Panc1 (cell line): ENCODE results near the gene MYBPH.

Experiments used
- CTCF ChIP-seq: fragments of 450-650 bp; IDR thresholded peaks from 2 replicates; pipeline ENCODE4 v1.5.1; 2017; ENCODE audit warnings: mild to moderate bottlenecking
- POLR2AphosphoS5 ChIP-seq: IDR thresholded peaks from 2 replicates; pipeline ENCODE4 v1.6.1; 2012; ENCODE audit warnings: mild to moderate bottlenecking, low read depth, low read length, moderate library complexity
- REST ChIP-seq, 2 experiments: IDR thresholded peaks; 2 replicates each; pipeline ENCODE4 v1.6.1; 2011 to 2012; ENCODE audit warnings: low read depth in 2 of 2, control low read depth in 1 of 2, low read length in 1 of 2, mild to moderate bottlenecking in 1 of 2, moderate library complexity in 1 of 2; ENCODE audit not compliant: insufficient read depth in 1 of 2
- SIN3A ChIP-seq: IDR thresholded peaks from 2 replicates; pipeline ENCODE4 v1.6.1; 2012; ENCODE audit warnings: low read depth, mild to moderate bottlenecking, low read length, moderate library complexity, borderline replicate concordance; ENCODE audit not compliant: insufficient read depth

- no peak for TF ChIP-seq CTCF
- no peak for TF ChIP-seq SIN3A
- TF ChIP-seq POLR2AphosphoS5, result no peak
- no peak for TF ChIP-seq REST (IDR thresholded peaks at IDR 0.05; ENCODE audit: insufficient read depth in 1 of 2, low read depth in 2 of 2, low read length in 1 of 2)
These were observed at the start of gene MYBPH for GRCh38 chr1:203175237-203175826.
